ENCODE results near the gene EHMT1.
"Not testable (repeated sequence)": the region's sequence is repeated elsewhere in the genome, so short reads cannot be mapped to it uniquely, and the experiment has no call there.

Gene EHMT1

DNA sequence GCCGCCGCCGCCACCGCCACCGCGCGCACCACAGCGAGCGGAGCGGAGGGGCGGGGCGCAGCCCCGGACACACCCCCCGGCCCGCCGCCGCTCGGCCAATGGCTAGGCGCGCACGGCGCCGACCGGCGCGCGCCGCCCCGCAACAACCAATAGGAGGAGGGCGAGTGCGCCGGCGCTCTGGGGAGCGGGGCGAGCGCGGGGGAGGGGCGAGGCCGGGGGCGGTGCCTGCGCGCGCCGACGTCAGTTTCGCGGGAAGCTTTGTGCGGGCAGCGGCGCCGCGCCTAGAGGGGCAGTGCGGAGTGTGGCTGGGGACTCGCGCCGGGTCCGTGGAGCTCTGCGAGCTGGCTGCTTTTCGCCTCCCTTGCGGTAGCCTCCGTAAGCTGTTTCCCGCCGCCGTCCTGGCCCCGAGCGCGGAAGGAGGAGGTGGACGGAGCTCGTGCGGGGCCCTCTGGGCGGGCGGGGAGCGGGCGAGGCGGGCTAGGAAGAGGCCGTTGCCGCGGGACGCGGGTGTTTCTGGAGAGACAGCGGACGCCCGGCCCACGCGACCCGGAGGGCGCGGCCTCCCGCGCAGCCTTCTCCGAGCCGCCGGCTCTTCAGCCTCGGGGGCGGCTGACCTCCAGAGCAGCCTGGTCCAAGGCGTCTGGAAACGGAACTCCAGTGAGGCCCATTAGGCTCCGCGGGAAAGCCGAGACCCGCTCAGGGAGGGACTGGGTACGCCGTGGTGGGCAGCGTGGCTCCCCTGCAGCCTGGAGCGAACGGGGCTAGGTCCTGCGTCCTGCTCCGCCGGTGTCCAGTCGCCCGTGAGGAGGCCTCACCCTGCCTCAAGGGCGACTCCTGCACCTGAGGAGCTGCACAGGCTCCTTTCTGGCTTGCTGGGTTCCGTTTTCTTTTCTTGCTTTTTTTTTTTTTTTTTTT lies 28.1 kb upstream of the EHMT1 start, which contains the start of gene ZMYND19:
TSS of gene ZMYND19 (minus strand) at position 44 of the 915 bp plus-strand sequence. CDS start 249 bp downstream, outside the sequence.
- DNase-seq, result peak; percentile 47

DNA sequence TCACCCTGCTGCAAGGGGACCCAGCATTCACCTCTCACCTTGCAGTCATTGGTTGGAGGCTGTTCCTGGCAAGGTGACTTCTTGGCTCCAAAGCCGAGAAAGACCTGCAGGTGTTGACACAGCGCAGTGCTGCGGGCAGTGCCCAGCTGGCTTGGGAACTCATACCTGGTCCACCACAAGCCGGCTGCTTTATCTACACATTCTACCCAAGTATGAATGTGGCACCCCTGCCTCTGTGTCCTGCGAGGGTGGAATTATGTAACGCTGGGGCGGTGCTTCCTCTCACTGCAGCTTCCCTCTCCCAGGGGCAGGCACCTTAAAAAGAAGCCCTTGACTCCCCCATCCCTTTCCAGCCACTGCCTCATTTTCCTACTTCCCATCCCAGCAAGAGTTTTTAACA lies 26.0 kb upstream of the EHMT1 start:
- DNase-seq, result no peak

DNA sequence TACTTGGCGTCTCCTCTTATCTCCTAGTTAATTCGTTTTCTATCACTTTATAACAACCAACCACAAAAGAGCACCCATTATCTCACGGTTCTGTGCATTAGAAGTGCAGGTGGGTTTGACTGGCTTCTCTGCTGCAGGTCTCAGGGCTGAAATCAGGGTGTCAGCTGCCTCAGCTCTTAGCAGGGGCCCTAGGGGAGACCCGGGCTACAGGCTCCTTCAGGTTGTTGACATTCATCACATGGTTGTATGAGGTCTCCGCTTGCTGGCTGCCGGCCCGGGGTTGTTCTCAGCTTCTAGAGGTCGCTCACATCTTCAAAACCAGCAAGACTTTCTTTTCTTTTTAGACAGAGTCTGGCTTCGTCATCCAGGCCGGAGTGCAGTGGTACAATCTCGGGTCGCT lies 25.6 kb upstream of the EHMT1 start:
- DNase-seq, result no peak

DNA sequence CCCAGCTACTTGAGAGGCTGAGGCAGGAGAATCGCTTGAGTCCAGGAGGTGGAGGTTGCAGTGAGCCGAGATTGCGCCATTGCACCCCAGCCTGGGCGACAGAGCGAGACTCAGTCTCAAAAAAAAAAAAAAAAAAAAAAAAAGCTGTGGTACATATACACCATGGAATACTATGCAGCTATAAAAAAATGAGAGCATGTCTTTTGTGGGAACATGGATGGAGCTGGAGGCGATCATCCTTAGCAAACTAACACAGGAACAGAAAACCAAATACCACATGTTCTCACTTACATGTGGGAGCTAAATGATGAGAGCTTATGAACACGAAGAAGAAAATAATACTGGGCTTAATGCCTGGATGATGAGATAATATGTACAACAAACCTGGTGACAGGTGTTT lies 22.2 kb upstream of the EHMT1 start:
- not testable (repeated sequence) for DNase-seq

DNA sequence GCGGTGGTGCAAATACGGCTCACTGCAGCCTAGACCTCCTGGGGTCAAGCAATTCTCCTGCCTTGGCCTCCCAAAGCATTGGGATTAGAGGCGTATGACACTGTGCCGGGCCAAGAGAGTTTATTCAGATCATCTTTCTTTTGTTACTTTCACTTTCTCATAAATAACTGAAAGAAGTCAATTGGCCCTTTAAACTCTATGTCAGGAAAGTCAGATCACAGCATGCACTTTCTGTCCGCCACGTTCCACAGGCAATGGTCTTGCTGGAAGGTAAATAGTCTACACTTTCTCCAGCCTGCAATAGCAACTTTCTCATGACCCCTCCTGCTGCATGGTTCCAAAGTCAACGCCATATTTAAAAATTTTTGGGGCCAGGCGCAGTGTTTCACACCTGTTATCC lies 19.9 kb upstream of the EHMT1 start:
- no peak for DNase-seq

DNA sequence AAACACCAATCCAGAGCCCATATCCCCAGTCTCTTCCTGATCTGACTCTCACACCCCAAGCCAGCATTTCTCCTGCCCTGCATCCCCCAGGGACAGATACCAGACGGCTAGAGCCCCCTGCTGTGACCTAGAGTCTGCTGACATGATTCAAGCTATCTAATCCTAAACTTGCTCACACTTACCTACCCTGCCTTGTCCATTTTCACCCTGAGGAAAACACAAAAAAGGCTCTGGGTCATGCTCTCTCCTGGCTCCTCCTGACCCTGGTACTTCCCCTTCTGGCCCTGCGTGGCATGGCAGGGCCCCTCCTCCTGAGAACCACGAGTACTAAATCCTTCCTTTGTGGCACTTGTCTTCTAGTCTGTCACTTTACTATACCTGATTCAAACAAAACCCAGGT lies 16.1 kb upstream of the EHMT1 start:
- DNase-seq, result no peak

DNA sequence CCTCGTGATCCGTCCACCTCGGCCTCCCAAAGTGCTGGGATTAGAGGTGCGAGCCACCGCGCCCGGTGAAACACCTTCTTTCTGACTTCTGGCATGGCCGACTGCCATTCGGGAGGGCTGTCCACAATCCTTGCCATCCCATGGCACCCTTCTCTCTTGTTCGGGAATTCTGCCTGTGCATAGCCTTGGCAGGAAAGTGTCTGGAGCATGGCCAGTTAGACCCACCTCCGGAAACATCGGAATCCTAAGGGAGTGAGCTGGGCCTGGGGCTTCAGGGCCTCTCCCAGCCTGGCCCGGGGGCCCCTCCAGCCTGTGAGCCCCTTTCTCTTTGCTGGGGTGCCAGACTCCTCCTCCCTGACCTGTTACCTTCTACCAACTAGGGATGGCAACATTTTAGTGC lies 14.9 kb upstream of the EHMT1 start:
- no peak for DNase-seq

DNA sequence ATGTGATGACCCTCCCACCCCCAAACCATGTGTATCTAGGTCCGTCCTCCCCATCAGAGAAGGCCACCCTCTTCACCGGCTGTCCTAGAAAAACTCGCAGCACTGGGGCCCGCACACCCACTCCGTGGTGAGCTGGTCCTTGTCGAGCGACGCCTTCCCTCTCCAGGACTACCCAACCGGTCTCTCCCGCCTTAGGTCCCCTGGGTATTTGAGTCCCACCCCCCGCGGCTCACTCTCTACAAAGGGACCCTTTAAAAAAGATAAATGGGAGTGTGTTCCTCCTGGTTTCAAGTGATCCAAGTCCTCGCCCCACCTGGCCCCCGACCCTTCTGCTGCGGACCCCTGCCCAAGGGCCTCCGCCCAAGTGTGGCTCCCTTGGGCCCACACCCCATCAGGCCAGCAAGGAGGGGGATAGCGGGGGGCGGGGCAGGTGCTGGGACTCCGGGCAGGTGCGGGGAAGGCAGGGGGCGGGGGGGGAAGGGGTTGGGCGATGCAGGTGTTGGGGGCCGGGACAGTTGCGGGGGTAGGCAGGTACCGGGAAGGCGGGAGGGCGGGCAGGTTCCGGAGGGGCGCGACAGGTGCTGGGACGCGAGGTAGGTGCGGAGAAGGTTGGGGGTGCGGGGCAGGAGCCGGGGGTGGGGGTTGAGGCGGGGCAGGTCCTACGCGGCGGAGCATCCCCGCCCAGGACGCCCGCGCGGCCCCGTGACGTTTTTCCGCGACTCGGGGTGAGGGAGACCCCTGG lies 14.3 kb upstream of the EHMT1 start:
- DNase-seq, result no peak

DNA sequence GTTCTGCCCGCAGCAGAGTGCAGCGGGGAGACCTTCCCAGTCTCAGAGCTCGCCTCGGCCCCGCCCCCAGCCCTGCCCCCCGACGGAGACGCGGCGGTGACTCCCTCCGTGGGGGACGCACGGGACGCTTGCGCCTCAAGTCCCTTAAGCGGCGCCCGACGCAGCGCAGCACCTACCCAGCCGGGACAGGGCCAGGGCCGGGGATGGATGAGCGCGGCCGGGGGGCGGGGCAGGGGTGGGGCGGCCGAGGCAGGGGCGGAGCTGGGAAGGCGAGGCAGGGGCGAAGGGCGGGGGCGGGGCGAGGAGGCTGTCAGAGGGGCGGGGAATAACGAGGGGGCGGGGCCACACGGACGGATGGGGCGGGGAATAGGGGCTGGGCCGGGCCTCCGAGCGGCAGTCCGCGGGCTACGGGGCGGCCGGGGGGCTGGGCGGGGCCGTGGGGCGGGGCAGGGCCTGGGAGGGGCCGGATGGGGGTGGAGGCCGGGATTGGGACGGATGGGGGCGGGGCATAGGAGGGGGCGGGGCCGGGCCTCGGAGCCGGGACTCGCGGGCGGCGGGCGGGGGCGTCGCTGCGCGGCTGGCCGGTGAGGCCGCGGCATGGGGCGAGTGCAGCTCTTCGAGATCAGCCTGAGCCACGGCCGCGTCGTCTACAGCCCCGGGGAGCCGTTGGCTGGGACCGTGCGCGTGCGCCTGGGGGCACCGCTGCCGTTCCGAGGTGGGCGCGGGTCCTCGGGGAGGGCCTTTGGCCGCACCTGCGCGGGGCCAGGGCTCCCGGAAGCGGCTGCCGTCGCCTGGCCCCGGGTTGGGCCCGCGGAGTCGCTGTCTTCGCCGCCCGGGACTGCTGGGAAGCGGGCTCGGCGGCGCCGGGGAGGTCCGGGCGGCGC lies 13.4 kb upstream of the EHMT1 start, which contains the start of gene ARRDC1:
TSS of gene ARRDC1 (plus strand) at position 566 of the 884 bp plus-strand sequence. CDS start at position 598, 32 bp downstream.
- DNase-seq, result peak; percentile 77

DNA sequence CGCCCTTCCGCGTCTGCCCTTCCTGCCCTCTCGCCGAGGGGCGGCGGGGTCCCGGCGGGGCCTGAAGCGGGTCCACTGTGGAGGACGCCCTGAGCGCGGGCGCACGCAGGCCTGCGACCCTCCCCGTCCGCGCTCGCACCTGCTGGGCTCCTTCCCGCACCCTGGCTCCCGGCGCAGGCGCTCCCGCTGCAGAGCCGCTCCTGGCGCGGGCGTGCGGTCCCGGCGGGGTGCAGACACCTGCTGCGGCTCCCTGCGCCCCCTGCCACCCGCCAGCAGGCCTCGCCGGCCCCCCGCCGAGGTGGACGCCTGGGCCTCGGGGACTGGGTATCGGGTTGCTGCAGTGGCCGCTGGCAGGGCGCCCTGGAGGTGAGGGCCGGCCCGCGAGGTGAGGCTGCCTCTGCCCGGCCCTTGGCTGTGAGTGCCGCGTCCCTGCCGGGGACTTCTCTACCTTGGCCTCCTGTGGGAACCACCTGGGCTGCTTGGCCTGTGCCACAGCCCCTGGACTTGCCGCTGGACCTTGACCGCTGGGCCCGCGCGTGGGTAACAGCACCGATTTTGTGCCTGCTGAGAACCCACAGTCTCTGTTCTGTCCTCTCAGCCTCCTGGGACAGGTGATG lies 12.7 kb upstream of the EHMT1 start:
- no peak for DNase-seq

DNA sequence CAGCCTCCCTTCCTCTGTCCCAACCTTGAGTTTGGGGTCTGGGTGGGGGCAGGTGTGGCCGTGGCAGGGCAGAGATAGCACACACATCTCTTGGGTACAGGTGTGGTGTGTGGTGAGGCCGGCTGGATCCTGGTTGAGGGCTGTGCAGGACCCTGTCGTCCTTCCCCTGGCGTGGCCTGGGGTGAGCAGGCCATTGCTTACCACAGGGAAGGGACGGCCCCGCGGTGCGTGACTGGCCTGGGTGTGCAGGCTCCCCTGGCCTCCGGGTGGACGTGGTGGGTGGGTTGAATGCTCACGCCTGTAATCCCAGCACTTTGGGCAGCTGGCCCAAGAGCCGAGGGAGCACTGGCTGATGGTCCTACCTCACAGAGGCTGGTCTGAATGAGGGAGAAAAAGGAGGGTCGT lies 12.1 kb upstream of the EHMT1 start:
- DNase-seq, result no peak

DNA sequence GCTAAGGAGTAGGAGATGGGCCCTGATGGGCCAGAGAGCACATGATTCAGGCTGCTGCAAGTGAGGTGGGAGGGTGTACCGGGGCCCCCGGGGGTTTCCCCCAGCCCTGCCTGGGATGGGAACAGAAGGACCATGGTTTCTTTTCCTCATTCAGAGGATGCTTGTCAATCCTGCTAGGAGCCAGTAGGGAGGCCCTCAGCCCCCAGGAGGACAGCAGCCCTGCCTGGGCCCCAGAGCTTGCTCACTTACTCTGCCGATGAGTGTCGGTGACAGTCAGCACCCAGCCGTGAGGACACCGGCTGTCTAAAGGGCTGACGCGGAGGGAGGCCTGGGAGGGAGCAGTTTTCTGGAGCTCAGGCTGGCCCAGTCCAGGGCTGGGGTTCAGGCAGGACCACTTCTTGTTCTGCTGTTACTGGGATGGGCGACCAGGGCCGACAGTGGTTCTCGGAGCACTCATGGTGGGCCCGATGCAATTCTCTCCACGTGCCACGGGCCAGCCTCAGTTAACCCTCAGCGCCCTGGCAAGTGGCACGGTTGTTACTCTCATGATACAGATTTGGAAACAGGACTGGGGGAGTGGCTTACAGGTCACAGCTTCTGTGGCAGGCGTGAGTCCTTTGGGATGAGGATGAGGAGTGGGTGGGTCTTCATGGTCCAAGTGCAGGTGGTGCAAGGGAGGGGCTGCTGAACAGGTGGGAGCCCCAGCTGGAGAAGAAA lies 11.5 kb upstream of the EHMT1 start:
- DNase-seq, result no peak

DNA sequence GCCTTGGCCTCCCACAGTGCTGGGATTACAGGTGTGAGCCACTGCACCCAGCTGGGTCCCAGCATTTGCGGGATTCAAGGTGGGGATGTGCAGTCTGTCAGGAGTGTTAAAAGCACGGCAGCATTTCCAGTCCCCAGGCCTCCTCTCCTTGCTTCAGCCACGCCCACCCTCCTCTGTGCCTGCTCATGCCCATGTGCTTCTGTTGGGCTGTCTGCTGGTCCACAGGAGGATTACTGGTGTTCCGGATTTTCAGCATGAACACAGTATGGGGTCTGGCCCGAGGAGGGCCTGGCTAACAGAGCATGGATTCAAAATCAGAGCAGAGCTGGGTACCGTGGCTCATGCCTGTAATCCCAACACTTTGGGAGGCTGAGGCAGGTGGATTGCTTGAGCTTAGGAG lies 7.9 kb upstream of the EHMT1 start:
- no peak for DNase-seq

DNA sequence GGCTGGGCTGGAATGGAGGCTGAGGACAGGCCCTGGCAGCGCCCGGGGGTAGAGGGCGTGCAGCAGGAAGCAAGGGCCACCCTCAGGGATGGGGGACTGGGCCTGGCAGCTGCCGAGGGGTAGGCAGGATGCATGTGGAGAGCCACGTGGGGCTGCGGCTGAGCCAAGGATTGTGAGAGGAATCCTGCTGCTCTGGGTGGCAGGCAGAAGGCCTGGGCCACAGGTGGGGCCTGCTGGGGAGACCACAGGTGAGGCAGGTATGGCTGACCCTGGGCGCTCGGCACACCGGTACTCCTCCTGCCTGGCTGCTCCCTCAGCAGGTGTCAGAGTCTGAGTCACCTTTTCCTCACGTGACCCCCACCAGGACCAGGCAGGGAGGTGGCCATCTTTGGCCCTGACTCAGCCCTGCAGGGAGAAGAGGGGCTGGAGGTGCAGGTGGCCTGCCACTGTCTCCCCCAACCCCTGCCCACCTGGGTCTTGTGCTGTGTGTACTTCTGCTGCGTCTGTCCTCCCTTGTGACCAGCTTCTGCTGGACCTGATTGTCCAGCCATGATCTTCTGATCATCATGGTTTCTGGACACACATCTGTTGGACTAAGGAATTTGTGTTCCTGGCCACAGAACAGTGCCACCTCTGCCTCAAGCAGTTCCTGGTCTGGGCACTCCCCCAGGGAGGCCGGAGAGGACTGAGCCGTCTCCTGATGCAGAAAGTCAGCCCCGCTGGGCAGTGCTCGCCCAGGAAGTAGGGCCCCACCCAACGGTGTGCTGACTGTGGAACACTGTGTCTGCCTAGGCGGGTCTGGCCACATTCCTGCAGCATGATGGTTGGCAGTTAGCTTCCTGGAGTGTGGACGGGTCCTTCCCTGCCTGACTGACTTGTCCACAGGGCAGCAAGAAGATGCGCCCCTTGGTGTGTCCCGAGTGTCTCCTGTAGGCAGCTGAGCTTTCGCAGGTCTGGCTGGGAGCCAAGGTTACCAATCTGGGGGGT lies 6.9 kb upstream of the EHMT1 start:
- DNase-seq, result no peak

DNA sequence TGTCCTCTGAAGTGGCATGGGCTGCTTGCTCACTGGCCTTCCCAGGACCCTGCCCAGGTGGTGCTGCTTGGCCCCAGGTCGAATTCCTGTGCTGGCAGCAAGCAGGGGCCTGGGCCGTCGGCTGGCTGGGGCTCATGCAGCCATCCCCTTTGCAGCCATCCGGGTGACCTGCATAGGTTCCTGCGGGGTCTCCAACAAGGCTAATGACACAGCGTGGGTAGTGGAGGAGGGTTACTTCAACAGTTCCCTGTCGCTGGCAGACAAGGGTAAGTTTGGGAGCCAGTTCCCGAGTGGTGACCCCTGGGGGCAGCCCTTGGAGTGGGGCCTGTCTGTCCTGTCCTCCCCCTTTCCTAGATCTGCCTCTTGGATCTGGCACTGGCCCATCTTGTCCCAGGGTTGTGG lies 6.1 kb upstream of the EHMT1 start:
- DNase-seq, result no peak

DNA sequence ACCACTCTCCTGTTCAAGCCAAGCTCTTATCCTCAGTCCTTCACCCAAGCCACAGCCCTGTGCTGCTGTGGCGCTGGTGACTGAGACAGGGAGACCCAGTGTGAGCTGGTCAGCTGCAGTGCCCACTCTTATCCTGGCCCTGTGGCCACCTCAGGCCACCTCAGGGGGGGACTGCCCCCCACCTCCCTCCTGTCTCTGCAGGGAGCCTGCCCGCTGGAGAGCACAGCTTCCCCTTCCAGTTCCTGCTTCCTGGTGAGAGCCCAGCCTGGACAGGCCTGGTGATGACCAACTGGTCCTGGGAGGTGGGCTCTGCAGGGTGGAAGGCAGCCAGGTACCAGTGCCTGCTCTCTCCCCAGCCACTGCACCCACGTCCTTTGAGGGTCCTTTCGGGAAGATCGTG lies 5.5 kb upstream of the EHMT1 start:
- no peak for DNase-seq

DNA sequence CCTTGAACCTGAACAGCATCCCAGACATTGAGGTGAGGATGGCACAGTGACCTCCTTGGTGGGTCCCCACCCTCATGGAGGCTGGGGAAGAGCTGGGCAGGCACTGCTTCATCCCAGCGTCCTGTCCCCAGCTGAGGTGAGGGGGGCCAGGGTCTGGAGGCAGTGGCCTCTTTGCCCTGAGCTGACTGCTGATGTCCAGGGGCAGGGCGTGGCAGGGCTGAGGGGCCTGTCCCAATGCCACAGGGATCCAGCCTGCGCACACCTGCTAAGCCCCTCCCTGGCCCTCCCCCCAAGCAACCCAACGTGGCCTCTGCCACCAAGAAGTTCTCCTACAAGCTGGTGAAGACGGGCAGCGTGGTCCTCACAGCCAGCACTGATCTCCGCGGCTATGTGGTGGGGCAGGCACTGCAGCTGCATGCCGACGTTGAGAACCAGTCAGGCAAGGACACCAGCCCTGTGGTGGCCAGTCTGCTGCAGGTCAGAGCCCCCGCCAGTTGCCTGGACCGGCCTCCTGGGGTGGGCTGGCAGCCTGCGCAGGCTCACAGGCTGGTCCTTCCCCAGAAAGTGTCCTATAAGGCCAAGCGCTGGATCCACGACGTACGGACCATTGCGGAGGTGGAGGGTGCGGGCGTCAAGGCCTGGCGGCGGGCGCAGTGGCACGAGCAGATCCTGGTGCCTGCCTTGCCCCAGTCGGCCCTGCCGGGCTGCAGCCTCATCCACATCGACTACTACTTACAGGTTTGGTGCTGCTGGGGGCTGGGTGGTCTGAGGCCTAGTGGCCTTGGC lies 4.9 kb upstream of the EHMT1 start:
- DNase-seq, result no peak

DNA sequence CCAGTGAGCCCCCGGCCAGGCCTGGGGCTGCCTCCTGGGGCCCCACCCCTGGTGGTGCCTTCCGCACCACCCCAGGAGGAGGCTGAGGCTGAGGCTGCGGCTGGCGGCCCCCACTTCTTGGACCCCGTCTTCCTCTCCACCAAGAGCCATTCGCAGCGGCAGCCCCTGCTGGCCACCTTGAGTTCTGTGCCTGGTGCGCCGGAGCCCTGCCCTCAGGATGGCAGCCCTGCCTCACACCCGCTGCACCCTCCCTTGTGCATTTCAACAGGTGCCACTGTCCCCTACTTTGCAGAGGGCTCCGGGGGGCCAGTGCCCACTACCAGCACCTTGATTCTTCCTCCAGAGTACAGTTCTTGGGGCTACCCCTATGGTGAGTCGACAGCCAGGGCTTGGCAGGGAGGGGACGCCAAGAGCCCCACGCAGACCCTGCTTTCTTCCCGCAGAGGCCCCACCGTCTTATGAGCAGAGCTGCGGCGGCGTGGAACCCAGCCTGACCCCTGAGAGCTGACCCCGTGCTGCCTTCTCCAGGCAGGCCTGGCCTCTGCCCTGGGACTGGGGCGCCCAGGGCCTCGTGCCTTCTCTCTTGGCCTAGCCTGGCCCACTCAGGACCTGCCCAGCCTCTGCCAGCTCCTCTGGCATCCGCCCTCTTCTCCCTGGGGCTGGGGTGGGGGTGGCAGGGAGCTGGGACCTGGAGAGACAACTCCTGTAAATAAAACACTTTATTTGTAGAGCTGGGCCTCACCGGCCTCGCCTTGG lies 4.0 kb upstream of the EHMT1 start:
- no peak for DNase-seq

DNA sequence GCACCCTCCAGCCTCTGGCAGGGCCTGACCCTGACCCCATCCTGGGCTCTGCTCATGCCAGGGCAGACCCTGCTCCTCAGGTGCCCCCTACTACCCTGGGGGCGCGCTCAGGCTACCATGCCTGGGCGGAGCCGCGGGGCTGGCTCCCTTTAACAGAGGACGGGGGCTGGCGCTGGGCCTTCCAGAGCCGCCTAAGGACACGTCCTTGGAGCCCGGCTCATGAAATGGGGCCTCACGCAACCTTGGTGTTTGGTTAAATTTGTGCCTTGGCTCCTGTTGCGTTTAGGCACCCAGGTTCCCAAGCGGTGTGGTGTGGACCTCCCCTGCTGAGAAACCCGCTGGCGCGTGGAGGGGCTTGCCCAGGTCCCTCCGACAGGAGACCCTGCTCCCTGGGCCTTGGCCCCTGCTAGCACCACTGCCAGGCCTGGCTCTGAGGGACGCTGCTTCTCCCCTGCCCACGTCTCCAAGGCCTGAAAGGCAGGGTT lies 3.4 kb upstream of the EHMT1 start:
- DNase-seq, result no peak

All from NCI-H1694 treated with DMSO at 0.1 percent for 48 hours (cell line).